HG02759 (cell line): ENCODE measurements around the gene DYNLT4.

Experiments used
- ATAC-seq: cut with Tn5 transposase; IDR thresholded peaks from one replicate; pipeline ENCODE4 v1.9.1; 2021; ENCODE audit warnings: mild to moderate bottlenecking, moderate library complexity; ENCODE audit not compliant: unreplicated experiment

DYNLT4 gene

DNA sequence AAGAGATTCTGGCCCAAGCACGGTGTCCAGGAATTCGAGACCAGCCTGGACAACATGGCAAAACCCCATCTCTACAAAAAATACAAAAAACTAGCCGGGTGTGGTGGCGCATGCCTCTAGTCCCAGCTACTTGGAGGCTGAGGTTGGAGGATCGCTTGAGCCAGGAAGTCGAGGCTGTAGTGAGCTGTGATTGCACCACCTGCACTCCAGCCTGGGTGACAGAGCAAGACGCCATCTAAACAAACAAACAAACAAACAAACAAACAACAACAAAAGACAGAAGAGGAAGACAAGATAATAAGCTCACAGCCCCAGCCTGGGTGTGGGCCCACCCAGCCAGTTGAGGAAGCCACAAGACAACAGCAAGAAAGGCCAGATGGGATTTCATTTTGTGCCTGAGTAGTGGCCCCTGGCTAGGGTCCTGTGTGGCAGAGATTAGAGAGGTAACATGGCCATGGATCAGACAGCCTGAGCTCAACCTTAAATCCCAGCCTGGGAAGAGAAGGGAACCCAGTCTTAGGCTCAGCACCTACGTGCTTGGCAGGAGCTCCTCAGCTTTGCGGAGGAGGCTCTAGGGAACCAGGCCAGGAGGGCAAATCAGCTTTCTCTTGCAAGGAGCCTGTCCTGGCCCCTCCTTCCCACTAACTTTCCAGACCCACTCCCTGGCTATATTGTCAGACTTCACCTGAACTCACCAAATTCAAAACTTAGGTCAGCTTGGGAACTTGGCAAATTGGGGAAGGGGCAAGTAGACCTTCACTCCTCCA is 14.2 kb downstream of the DYNLT4 start:
- ATAC-seq = no peak

GRCh38 chr1:44790968-44791801 is 16.0 kb downstream of the DYNLT4 start:
- no peak for ATAC-seq

DNA sequence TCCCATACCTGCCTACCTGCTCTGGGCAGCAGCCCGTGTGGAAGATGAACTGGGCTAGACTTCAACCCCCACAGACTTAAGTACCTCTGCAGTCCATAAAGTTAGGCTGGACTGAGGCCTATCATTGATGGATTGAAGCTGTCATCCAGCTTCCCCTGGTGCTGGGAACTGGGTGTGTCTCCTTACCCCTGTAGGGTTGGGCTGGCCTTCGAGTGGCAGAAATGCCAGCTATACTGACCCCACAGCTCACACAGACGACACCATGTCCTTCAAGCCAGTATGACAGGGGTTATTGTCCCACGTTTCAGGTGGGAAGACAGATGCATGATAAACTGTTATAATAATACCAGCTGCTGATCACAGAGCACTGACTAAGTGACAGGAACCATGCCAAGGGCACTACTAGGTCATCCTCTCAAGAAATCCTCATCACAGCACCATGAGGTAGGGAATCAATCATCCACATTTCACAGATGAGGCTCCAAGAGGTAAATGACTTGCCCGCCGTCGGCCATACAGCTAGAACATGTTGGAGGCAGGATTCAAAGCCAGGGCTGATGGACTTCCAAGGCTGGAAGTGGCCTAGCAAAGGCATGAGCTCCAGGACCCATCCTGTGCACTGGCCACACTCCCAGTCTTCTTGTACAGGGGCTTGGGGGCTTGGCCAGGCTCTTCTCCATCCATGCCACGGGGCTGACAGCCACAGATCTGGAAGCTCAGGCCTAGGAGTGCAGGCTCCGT is 18.9 kb downstream of the DYNLT4 start, which contains the start of gene BEST4:
BEST4 (minus strand) TSS at position 51 of the 741 bp plus-strand sequence. CDS start 465 bp downstream, outside the sequence.
- no peak for ATAC-seq

DNA sequence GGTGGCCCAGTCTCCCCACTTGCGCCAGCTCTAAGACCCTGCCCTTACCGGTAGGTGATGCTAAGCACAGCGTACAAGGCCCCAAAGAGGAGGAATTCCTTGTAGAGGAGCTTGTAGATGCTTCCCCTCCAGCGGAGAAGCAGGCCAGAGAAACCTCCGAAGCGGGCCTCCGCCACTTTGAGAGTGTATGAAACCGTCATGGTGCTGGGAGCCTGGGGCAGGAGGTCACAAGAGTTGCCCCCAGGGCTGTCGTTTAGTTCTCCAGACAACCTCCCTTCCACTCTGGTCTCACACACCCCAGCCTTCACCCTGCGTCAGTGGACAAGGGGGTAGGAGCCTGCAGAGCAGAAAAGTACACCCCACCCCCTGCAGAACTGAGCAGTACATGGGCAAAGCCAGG is 19.6 kb downstream of the DYNLT4 start:
- ATAC-seq = no peak

DNA sequence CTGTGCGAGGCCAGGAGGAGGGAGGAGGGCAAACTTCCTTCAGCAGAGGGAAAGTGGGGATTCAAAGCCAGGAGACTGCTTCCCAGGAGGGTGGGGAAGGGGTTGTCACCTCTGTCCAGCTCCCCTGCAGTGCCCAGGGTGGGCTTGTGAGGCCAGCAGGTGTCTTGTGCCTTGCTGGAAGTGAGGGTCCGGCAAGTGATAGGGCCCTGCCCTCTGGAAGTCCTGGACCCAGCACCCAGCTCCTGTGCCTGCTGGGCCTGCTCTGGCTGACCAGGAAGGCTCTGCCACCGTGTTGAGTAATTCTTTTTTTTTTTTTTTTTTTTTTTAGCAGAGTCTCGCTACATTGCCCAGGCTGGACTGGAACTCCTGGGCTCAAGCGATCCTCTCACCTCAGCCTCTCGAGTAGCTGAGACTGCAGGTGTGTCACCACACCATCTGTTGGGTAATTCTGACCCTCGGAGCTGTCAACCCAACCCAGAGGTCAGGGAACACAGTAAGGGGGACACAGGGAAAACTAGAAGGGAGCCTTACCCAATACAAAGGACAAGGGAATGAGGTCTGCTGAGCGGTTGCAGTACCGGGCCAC is 20.2 kb downstream of the DYNLT4 start:
- ATAC-seq = no peak

- ATAC-seq = peak; percentile 52
These were observed 20.9 kb downstream of the DYNLT4 start for GRCh38 chr1:44786138-44786840.

DNA sequence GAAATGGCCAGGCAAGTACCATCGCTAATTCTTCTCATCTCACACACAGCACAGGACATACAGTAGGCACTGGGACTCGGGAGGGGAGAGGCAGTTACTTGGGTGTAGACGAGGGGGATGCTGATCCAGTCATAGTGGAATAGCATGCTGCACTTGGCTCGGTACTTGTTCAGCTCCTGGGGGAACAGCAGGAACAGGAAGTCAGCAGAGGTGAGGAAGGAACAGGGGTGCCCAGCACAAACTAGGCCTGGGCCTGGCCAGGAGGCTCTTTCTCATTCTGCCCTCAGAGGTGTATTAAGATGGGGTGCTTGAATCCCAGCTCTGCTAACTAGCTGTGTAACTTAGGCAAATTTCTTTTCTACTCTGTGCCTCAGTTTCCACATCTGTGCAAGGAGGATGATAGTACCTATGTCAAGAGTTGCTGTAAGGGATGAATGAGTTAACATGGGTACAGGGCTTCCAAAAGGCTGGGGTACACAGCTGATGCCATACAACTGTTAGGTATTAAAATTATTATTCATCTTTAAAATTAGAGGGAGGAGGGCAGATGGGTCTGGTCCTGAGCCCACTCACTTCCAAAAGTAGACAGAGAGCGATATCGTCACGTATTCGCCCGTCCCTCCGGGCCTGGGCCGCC is 21.5 kb downstream of the DYNLT4 start:
- peak; percentile 7 for ATAC-seq

- no peak for ATAC-seq
These were observed 22.1 kb downstream of the DYNLT4 start for GRCh38 chr1:44785029-44785380.

- no peak for ATAC-seq
These were observed 22.8 kb downstream of the DYNLT4 start for GRCh38 chr1:44784094-44785028.

- ATAC-seq = no peak
These were observed 23.5 kb downstream of the DYNLT4 start for GRCh38 chr1:44783697-44784093.

- ATAC-seq = no peak
These were observed 26.5 kb downstream of the DYNLT4 start for GRCh38 chr1:44780583-44781121.

- no peak for ATAC-seq
These were observed 28.2 kb downstream of the DYNLT4 start for GRCh38 chr1:44778705-44779576.

- ATAC-seq = no peak
These were observed 29.0 kb downstream of the DYNLT4 start for GRCh38 chr1:44777969-44778635.

- ATAC-seq = no peak
These were observed 29.6 kb downstream of the DYNLT4 start for GRCh38 chr1:44777547-44777946.

DNA sequence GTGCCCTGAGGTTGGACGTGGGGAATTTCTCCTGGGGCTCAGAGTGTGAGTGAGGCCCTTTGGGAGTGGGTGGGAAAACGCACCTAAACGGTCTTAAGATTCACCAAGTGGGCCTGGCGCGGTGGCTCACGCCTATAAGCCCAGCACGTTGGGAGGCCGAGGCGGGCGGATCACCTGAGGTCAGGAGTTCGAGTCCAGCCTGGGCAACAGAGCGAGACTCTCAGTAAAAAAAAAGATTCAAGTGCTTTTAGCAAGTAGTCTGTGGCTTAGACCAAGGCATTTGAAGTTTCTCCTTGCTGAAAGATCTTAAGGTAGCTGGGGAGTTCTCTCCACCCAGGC is 30.5 kb downstream of the DYNLT4 start:
- no peak for ATAC-seq

DNA sequence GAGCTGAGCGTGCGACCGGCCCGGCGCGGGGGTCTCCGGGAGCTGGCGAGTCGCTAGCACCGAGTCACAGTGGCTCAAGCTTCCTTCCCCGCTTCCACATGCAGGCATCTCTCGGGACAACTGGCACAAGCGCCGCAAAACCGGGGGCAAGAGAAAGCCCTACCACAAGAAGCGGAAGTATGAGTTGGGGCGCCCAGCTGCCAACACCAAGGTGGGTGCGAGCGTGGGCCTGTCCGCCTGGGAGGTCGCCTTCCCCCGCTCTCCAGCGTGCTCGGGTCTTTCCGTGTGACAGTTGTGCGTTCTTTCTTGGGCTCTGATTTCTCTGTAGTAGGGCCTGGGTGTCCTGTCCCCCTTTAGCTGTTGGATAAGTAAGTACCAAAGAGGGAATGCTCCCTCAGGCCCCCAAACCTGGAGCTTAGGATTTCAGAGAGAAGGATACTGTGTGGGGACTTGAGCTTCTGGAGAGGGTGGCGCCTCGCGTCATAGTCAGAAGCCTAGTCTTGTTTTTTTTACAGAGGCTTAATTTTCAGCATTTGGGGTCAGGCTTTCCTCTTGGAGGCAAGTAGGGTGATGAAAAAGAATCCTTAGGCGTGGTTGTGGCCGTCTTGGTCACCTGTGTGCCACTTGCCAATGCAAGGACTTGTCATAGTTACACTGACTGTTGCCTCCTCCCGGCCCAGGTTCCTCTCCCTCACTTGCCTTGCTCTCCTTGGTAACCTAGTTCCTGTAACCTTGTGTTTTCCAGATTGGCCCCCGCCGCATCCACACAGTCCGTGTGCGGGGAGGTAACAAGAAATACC is 31.0 kb downstream of the DYNLT4 start:
- ATAC-seq = peak; percentile 24
